HG02678 (cell line): Measurements from ENCODE around the gene METTL13.
"Not testable (repeated sequence)": the region's sequence is repeated elsewhere in the genome, so short reads cannot be mapped to it uniquely, and the experiment has no call there.

Experiments
- ATAC-seq: cut with Tn5 transposase; IDR thresholded peaks from one replicate; pipeline ENCODE4 v1.9.1; 2021; ENCODE audit warnings: mild to moderate bottlenecking, moderate library complexity; ENCODE audit not compliant: unreplicated experiment

Gene METTL13

GRCh38 chr1:171769171-171769570 lies 12.3 kb upstream of the METTL13 start:
- ATAC-seq = no peak

GRCh38 chr1:171769754-171770153 lies 11.7 kb upstream of the METTL13 start:
- ATAC-seq = no peak

- no peak for ATAC-seq
Observed at GRCh38 chr1:171772312-171772711, 9.1 kb upstream of the METTL13 start.

GRCh38 chr1:171780583-171781175 lies 781 bp upstream of the METTL13 start:
- ATAC-seq = no peak

- ATAC-seq = no peak
Observed at GRCh38 chr1:171783816-171784530, 2.5 kb downstream of the METTL13 start.

GRCh38 chr1:171784784-171785183 lies 3.3 kb downstream of the METTL13 start:
- no peak for ATAC-seq

- no peak for ATAC-seq
Observed at GRCh38 chr1:171785766-171786165, 4.3 kb downstream of the METTL13 start.

- no peak for ATAC-seq
Observed at GRCh38 chr1:171786534-171786933, 5.1 kb downstream of the METTL13 start.

- ATAC-seq = no peak
Observed at GRCh38 chr1:171787686-171788480, 6.4 kb downstream of the METTL13 start.

GRCh38 chr1:171788696-171789095 lies 7.2 kb downstream of the METTL13 start:
- ATAC-seq = no peak

GRCh38 chr1:171790318-171790717 lies 8.9 kb downstream of the METTL13 start:
- ATAC-seq = no peak

- ATAC-seq = no peak
Observed at GRCh38 chr1:171792656-171793369, 11.4 kb downstream of the METTL13 start.

- ATAC-seq = no peak
Observed at GRCh38 chr1:171793636-171794035, 12.2 kb downstream of the METTL13 start.

GRCh38 chr1:171794085-171794484 lies 12.6 kb downstream of the METTL13 start:
- no peak for ATAC-seq

- ATAC-seq = no peak
Observed at GRCh38 chr1:171796592-171796991, 15.1 kb downstream of the METTL13 start.

- no peak for ATAC-seq
Observed at GRCh38 chr1:171798311-171798710, 16.9 kb downstream of the METTL13 start.

GRCh38 chr1:171798765-171799164 lies 17.3 kb downstream of the METTL13 start:
- ATAC-seq = no peak

GRCh38 chr1:171799166-171799565 lies 17.7 kb downstream of the METTL13 start:
- no peak for ATAC-seq

- not testable (repeated sequence) for ATAC-seq
Observed at GRCh38 chr1:171799698-171800097, 18.2 kb downstream of the METTL13 start.

GRCh38 chr1:171800342-171800741 lies 18.9 kb downstream of the METTL13 start:
- ATAC-seq = no peak

GRCh38 chr1:171800851-171801250 lies 19.4 kb downstream of the METTL13 start:
- ATAC-seq = no peak
